Activated CD8-positive, alpha-beta memory T cell treated with anti-CD3 and anti-CD28 coated beads for 24 hours (primary cell): Measurements from ENCODE around the gene PYGB.

Experiments
- DNase-seq: peaks from one replicate; pipeline ENCODE4 v3.0.0-alpha.2; 2020

Gene PYGB

GRCh38 chr20:25216199-25216945 is 31.5 kb upstream of the PYGB start:
- DNase-seq: no peak

GRCh38 chr20:25217161-25218108 is 30.4 kb upstream of the PYGB start:
- no peak for DNase-seq

- no peak for DNase-seq
Observed at GRCh38 chr20:25218109-25218486, 29.8 kb upstream of the PYGB start.

- no peak for DNase-seq
Observed at GRCh38 chr20:25218492-25218891, 29.4 kb upstream of the PYGB start.

- DNase-seq: no peak
Observed at GRCh38 chr20:25219365-25219764, 28.5 kb upstream of the PYGB start.

- no peak for DNase-seq
Observed at GRCh38 chr20:25220021-25220730, 27.7 kb upstream of the PYGB start.

GRCh38 chr20:25220810-25221591 is 26.9 kb upstream of the PYGB start:
- no peak for DNase-seq

GRCh38 chr20:25221592-25222460 is 26.1 kb upstream of the PYGB start:
- no peak for DNase-seq

- DNase-seq: no peak
Observed at GRCh38 chr20:25222461-25223178, 25.3 kb upstream of the PYGB start.

- DNase-seq: peak; percentile 66
Observed at GRCh38 chr20:25223179-25223661, 24.7 kb upstream of the PYGB start.

- no peak for DNase-seq
Observed at GRCh38 chr20:25223765-25224720, 23.8 kb upstream of the PYGB start.

- no peak for DNase-seq
Observed at GRCh38 chr20:25224941-25225340, 22.9 kb upstream of the PYGB start.

- no peak for DNase-seq
Observed at GRCh38 chr20:25225642-25226432, 22.0 kb upstream of the PYGB start.

- no peak for DNase-seq
Observed at GRCh38 chr20:25226433-25227316, 21.2 kb upstream of the PYGB start.

GRCh38 chr20:25227317-25227831 is 20.5 kb upstream of the PYGB start:
- DNase-seq: no peak

GRCh38 chr20:25229486-25230165 is 18.3 kb upstream of the PYGB start:
- no peak for DNase-seq
